HEK293T (cell line): ENCODE results near the gene DOLPP1.
"Not testable (repeated sequence)": the region's sequence is repeated elsewhere in the genome, so short reads cannot be mapped to it uniquely, and the experiment has no call there.

Experiments used
- CTCF ChIA-PET: fragments of 350-600 bp; formaldehyde crosslinking; extraction: SDS; loops from one replicate; lab custom pipeline; 2021; ENCODE audit warnings: antibody characterized with exemption, inconsistent platforms; lab: Yijun Ruan, JAX
- POLR2A ChIA-PET: fragments of 350-600 bp; formaldehyde crosslinking; extraction: SDS; loops from one replicate; lab custom pipeline; 2020; ENCODE audit warnings: antibody characterized with exemption, inconsistent platforms; lab: Yijun Ruan, JAX
- DNase-seq: peaks from one replicate; pipeline ENCODE4 v3.0.0; 2012; ENCODE audit warnings: mixed read lengths; ENCODE audit errors: extremely low spot score
- ARNT ChIP-seq: fragments of 450-650 bp; IDR thresholded peaks from 2 replicates; pipeline ENCODE4 v1.6.1; 2017; ENCODE audit warnings: mild to moderate bottlenecking
- BHLHE40 ChIP-seq: fragments of 450-650 bp; IDR thresholded peaks from 2 replicates; pipeline ENCODE4 v1.6.1; 2016; ENCODE audit warnings: mild to moderate bottlenecking, moderate library complexity, borderline replicate concordance
- CTBP1 ChIP-seq: fragments of 450-650 bp; IDR thresholded peaks from 2 replicates; pipeline ENCODE4 v1.6.1; 2016; ENCODE audit warnings: borderline replicate concordance
- ELF4 ChIP-seq: fragments of 450-650 bp; IDR thresholded peaks from 2 replicates; pipeline ENCODE4 v1.6.1; 2017; ENCODE audit warnings: antibody characterized with exemption
- FOXA1 ChIP-seq: fragments of 450-650 bp; IDR thresholded peaks from 2 replicates; pipeline ENCODE4 v1.6.1; 2016; ENCODE audit warnings: mild to moderate bottlenecking
- FOXK2 ChIP-seq: fragments of 450-650 bp; IDR thresholded peaks from 2 replicates; pipeline ENCODE4 v1.6.1; 2016; ENCODE audit warnings: mild to moderate bottlenecking
- FOXM1 ChIP-seq: fragments of 450-650 bp; IDR thresholded peaks from 2 replicates; pipeline ENCODE4 v1.6.1; 2017; ENCODE audit warnings: mild to moderate bottlenecking, borderline replicate concordance
- HDGF ChIP-seq: fragments of 450-650 bp; IDR thresholded peaks from 2 replicates; pipeline ENCODE4 v1.6.1; 2017; ENCODE audit warnings: antibody characterized with exemption, borderline replicate concordance
- L3MBTL2 ChIP-seq: fragments of 450-650 bp; conservative IDR thresholded peaks from 2 replicates; pipeline ENCODE4 v1.6.1; 2016; ENCODE audit warnings: mild to moderate bottlenecking
- LEF1 ChIP-seq: fragments of 450-650 bp; IDR thresholded peaks from 2 replicates; pipeline ENCODE4 v1.6.1; 2017; ENCODE audit warnings: mild to moderate bottlenecking, borderline replicate concordance
- NFRKB ChIP-seq: fragments of 450-650 bp; IDR thresholded peaks from 2 replicates; pipeline ENCODE4 v1.6.1; 2016; ENCODE audit warnings: mild to moderate bottlenecking, moderate library complexity
- SP1 ChIP-seq: fragments of 450-650 bp; IDR thresholded peaks from 2 replicates; pipeline ENCODE4 v1.6.1; 2017
- SUZ12 ChIP-seq: fragments of 450-650 bp; IDR thresholded peaks from 2 replicates; pipeline ENCODE4 v1.6.1; 2016; ENCODE audit warnings: mild to moderate bottlenecking
- TARDBP ChIP-seq: fragments of 450-650 bp; IDR thresholded peaks from 2 replicates; pipeline ENCODE4 v1.6.1; 2016
- ZNF384 ChIP-seq: fragments of 450-650 bp; IDR thresholded peaks from 2 replicates; pipeline ENCODE4 v1.6.1; 2016
- TF ChIP-seq, protein P1 (sequence below): fragments of 450-650 bp; IDR thresholded peaks from 2 replicates; pipeline ENCODE4 v1.6.1; 2016

Gene DOLPP1

DNA sequence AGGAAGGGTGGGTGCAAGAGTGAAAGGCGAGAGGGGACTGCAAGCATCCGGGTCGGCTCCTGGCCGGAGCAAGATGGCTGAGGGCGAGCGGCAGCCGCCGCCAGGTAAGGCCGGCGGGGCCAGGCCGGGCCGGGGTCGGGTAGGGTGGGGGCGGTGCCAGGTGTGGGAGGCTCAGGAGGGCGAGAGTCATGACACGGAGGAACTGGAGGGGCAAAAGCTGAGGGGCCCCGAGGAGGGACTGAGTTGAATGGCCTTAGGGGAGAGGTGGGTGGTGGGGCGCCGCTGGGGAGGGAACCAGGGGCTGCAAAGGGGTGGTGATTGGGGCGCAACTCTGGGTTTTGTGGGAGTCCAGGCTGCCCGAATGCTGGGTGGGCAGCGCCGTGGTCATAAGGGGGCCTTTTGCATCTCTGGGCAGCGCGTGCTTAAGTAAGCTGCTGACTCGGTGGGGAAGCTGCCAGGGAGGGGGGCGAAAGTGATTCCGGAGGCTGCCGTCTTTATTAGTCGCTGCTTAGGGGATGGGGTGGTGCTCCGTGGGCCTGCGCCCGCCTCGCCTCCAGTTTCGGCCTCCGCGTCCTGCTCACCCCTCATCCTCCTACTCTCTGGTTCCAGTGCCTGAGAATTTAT is 30.7 kb downstream of the DOLPP1 start:
- peak; percentile 61 for DNase-seq
- CTCF ChIA-PET = no interaction called here
- no peak for TF ChIP-seq ZNF384
- no peak for TF ChIP-seq SUZ12
- TF ChIP-seq TARDBP = no peak
- no peak for TF ChIP-seq L3MBTL2
- no peak for TF ChIP-seq CTBP1
- no peak for TF ChIP-seq BHLHE40
- no peak for TF ChIP-seq NFRKB
- TF ChIP-seq ARNT = no peak
- TF ChIP-seq ELF4 = no peak
- TF ChIP-seq SP1 = no peak
- no peak for TF ChIP-seq FOXM1
- TF ChIP-seq, protein P1, sequence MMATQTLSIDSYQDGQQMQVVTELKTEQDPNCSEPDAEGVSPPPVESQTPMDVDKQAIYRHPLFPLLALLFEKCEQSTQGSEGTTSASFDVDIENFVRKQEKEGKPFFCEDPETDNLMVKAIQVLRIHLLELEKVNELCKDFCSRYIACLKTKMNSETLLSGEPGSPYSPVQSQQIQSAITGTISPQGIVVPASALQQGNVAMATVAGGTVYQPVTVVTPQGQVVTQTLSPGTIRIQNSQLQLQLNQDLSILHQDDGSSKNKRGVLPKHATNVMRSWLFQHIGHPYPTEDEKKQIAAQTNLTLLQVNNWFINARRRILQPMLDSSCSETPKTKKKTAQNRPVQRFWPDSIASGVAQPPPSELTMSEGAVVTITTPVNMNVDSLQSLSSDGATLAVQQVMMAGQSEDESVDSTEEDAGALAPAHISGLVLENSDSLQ = no peak
- POLR2A ChIA-PET = interaction anchor here (1.5 to 1.7 kb wide), 2 partner anchors 10 to 15 kb away, joined by 4 to 5 read pairs; no protein-coding TSS in a partner anchor

DNA sequence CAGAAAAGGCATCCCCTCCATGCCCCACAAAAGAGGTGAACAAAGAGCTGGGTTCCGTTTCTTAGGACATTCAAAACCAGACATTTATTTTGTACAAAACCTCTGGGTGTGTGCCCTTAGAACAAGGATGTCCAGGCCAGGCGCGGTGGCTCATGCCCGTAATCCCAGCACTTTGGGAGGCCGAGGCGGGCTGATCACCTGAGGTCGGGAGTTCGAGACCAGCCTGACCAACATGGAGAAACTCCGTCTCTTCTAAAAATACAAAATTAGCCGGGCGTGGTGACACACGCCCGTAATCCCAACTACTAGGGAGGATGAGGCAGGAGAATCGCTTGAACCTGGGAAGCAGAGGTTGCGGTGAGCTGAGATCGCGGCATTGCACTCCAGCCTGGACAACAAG is 31.6 kb downstream of the DOLPP1 start:
- ChIA-PET POLR2A (interaction anchor here (1.4 to 1.7 kb wide), 2 partner anchors 9 to 31 kb away, joined by 5 read pairs; partner anchors contain the start of gene DOLPP1), CTCF (interaction anchor here (1.4 kb wide), 1 partner anchor 19 kb away, joined by 3 read pairs; no protein-coding TSS in a partner anchor)
- DNase-seq = not testable (repeated sequence)

DNA sequence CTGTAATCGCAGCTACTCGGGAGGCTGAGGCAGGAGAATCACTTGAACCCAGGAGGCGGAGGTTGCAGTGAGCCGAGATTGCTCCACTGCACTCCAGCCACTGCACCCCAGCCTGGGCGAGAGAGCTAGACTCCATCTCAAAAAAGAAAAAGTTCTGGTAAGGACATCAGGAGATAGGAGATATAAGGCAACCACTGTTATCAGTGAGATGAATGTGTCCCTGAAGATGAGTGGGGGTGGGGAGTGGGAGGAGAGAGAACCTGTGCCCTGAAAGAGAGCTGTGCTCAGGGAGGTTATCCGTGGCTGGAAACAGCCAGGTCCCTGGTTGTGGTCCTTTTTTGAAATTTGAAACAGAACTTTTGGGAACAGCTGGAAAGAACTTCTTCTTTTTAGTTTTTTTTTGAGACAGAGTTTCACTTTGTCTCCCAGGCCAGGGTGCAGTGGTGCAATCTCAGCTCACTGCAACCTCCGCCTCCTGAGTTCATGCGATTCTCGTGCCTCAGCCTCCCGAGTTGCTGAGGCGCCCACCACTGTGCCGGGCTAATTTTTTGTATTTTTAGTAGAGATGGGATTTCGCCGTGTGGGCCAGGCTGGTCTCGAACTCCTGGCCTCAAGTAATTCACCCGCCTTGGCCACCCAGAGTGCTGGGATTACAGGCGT is 32.9 kb downstream of the DOLPP1 start:
- no peak for DNase-seq
- CTCF ChIA-PET = interaction anchor here (0.9 to 1.4 kb wide), 2 partner anchors 10 to 18 kb away, joined by 3 read pairs; no protein-coding TSS in a partner anchor
- TF ChIP-seq ZNF384 = no peak
- no peak for TF ChIP-seq SP1
- no peak for TF ChIP-seq FOXM1
- TF ChIP-seq FOXA1 = no peak
- TF ChIP-seq BHLHE40 = no peak
- TF ChIP-seq HDGF = no peak
- TF ChIP-seq ELF4 = no peak
- no peak for TF ChIP-seq TARDBP
- TF ChIP-seq LEF1 = no peak
- TF ChIP-seq L3MBTL2 = no peak
- TF ChIP-seq NFRKB = no peak
- TF ChIP-seq CTBP1 = no peak
- TF ChIP-seq, protein P1 = no peak
- POLR2A ChIA-PET = interaction anchor here (1.4 to 1.7 kb wide), 2 partner anchors 8 to 32 kb away, joined by 5 read pairs; partner anchors contain the start of gene DOLPP1

DNA sequence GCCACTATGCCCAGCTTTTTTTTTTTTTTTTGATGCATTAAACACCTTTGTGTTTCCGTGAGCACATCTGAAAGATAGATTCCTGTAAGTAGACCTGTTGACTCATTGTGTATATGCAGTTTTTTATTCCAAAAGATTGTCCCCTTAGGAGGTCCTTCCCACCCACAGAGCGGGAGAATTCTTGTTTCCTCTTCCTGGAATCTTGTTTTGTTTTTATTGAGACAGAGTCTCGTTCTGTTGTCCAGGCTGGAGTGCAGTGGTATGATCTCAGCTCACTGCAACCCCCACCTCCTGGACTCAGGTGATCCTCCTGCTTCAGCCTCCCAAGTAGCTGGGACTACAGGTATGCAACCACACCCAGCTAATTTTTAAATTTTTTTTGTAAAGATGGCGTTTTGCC is 37.9 kb downstream of the DOLPP1 start:
- POLR2A ChIA-PET = no interaction called here
- no peak for TF ChIP-seq ELF4
- TF ChIP-seq, protein P1 = no peak
- DNase-seq = no peak
- CTCF ChIA-PET = no interaction called here

DNA sequence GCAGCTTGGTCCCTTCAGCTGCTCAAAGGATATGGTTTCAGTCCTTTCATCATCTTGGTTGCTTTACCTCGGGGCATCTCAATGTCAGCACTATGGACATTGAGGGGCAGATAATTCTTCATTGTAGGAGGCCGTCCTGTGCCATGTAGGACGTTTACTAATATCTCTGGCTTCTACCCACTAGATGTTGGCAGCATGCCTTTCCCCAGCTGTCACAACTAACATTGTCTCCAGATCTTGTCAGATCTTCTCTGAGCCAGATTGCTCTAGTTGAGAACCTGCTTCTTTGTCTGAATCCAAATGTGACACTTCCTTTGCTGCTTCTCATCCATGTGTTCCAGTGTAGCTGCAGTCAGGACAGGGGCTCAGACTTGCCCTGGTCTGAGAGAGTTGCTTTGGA is 40.6 kb downstream of the DOLPP1 start:
- no peak for DNase-seq

DNA sequence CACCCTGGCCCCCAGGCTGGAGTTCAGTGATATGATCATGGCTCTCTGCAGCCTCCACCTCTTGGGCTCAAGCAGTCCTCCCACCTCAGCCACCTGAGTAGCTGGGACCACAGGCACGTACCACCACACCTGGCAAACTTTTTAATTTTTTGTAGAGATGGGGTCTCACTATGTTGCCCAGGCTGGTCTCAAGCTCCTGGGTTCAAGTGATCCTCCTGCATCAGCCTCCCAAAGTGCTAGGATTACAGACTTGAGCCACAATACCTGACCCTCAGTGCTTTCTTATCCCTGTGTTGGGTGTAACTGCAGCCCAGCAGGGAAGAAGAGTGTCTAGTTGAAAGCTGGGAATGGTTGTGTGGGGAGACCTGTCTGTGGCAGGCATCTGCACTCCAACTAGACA is 41.2 kb downstream of the DOLPP1 start:
- no peak for DNase-seq
- CTCF ChIA-PET = interaction anchor here (1.0 to 1.4 kb wide), 2 partner anchors 9 to 11 kb away, joined by 3 to 4 read pairs; no protein-coding TSS in a partner anchor
- TF ChIP-seq FOXM1 = no peak
- TF ChIP-seq BHLHE40 = no peak
- TF ChIP-seq FOXK2 = no peak
- TF ChIP-seq ARNT = no peak
- no peak for TF ChIP-seq LEF1
- TF ChIP-seq TARDBP = no peak
- TF ChIP-seq ZNF384 = no peak
- TF ChIP-seq HDGF = no peak
- TF ChIP-seq FOXA1 = no peak
- no peak for TF ChIP-seq L3MBTL2
- TF ChIP-seq NFRKB = no peak
- no peak for TF ChIP-seq SUZ12
- TF ChIP-seq, protein P1 = no peak
- POLR2A ChIA-PET = interaction anchor here (1.2 kb wide), 1 partner anchor 9 kb away, joined by 5 read pairs; no protein-coding TSS in a partner anchor

More for the DNA sequence above, 40.6 kb downstream of the DOLPP1 start:
- TF ChIP-seq BHLHE40 = no peak
- TF ChIP-seq NFRKB = no peak
- CTCF ChIA-PET = no interaction called here
- POLR2A ChIA-PET = interaction anchor here (1.2 kb wide), 1 partner anchor 9 kb away, joined by 5 read pairs; no protein-coding TSS in a partner anchor

DNA sequence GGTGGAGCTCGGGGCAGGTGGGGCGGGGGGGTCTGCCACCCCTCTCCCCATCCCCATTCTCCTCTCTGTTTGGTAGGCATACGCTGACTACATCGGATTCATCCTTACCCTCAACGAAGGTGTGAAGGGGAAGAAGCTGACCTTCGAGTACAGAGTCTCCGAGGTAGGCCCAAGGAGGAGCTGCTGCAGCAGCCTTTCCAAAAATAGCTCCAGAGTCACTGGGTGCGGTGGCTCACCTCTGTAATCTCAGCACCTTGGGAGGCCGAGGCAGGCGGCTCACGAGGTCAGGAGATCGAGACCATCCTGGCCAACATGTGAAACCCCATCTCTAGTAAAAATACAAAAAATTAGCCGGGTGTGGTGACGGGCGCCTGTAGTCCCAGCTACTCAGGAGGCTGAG is 42.1 kb downstream of the DOLPP1 start:
- POLR2A ChIA-PET, DNase-seq: not testable (repeated sequence)
- CTCF ChIA-PET = interaction anchor here (1.0 to 1.4 kb wide), 2 partner anchors 8 to 10 kb away, joined by 3 to 4 read pairs; no protein-coding TSS in a partner anchor
